Memory B cell (primary cell): Measurements from ENCODE around the gene NR2C2.
A peak's percentile ranks its signal among the peaks of the same experiment; 100 is the strongest.

Experiments
- ATAC-seq: fragments of 150-1000 bp; cut with Tn5 transposase; 2 replicates; pipeline ENCODE4 v1.10.0; 2021; ENCODE audit warnings: low read depth, mild to moderate bottlenecking, moderate library complexity
- DNase-seq, 2 donors: peaks; one replicate each; pipeline ENCODE4 v3.0.0; 2022; ENCODE audit warnings: low spot score in 2 of 2
- H3K27ac Mint-ChIP-seq: one replicate; pipeline ENCODE4 v1.8.0; 2022; ENCODE audit warnings: mild to moderate bottlenecking, moderate library complexity, mixed read lengths
- H3K27me3 Mint-ChIP-seq: one replicate; pipeline ENCODE4 v1.8.0; 2022; ENCODE audit warnings: mixed read lengths
- H3K36me3 Mint-ChIP-seq: one replicate; pipeline ENCODE4 v1.8.0; 2022; ENCODE audit warnings: mild to moderate bottlenecking, mixed read lengths
- H3K4me1 Mint-ChIP-seq: one replicate; pipeline ENCODE4 v1.8.0; 2022; ENCODE audit warnings: mixed read lengths
- H3K4me3 Mint-ChIP-seq: one replicate; pipeline ENCODE4 v1.8.0; 2022; ENCODE audit warnings: mild to moderate bottlenecking, moderate library complexity, mixed read lengths
- H3K9me3 Mint-ChIP-seq: one replicate; pipeline ENCODE4 v1.8.0; 2022; ENCODE audit warnings: mixed read lengths

NR2C2 gene

DNA sequence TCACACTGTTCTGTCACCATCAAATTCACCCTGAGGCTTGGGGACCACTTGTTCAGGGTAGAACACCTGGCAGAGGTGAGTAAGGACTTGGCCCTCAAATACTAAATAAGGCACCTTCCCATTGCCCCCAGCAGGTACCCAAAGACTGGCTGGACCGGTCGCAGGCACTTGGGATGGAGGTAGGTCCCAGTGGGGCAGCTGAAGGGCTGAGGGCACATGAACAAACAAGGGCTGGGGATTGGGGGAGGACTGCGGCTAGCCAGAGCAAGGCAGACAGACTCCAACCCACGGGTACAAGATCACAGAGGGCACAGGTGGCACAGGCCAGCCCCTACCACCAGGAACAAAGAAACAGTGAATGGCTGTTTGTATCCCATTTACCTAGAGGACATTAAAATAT, 115.9 kb downstream of the NR2C2 start:
- no peaks in the 10 kb centered on the region for H3K9me3 Mint-ChIP-seq
- ATAC-seq, result no peak
- no peak for DNase-seq
- H3K36me3 Mint-ChIP-seq, result peaks cover 6% of the 10 kb centered on the region
- H3K4me3 Mint-ChIP-seq, result peak overlapping the region; percentile 98
- H3K27ac Mint-ChIP-seq, result peak overlapping the region; percentile 96
- H3K4me1 Mint-ChIP-seq, result peaks cover 17% of the 10 kb centered on the region
- no peaks in the 10 kb centered on the region for H3K27me3 Mint-ChIP-seq

DNA sequence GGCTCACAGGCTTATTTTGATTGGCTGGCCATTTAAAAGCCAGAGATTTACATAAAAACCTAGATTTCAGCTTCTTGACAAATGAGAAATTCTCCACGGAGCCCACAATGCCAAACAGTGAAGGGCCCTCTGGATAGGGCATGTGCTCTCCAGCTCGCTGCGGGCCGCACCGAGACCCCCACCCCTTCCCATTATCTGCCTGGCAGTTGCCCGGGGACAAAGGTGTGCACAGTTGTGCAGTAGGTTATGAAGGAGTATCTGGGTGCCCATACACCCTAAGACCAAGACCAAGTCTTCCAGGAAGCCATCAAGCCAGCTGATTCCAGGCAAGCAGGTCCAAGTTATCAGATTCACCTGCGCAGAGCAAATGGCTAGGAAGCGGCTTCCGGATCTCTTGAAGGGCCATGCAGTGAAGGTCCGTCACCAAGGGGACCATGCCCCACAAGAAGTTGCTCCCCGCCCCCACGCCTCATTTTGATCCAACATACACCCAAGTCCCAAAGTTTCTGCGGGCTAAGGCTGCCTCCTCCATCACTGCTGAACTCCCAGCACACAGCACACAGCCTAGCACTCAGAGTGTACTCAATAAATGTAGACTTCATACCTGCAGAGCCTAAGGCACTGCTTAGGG, 116.4 kb downstream of the NR2C2 start:
- H3K4me3 Mint-ChIP-seq, result peak overlapping the region; percentile 98
- no peaks in the 10 kb centered on the region for H3K27me3 Mint-ChIP-seq
- H3K27ac Mint-ChIP-seq, result peak overlapping the region; percentile 96
- H3K9me3 Mint-ChIP-seq, result no peaks in the 10 kb centered on the region
- peaks cover 17% of the 10 kb centered on the region for H3K4me1 Mint-ChIP-seq
- ATAC-seq, result no peak
- H3K36me3 Mint-ChIP-seq, result peaks cover 2% of the 10 kb centered on the region
- DNase-seq, result no peak

DNA sequence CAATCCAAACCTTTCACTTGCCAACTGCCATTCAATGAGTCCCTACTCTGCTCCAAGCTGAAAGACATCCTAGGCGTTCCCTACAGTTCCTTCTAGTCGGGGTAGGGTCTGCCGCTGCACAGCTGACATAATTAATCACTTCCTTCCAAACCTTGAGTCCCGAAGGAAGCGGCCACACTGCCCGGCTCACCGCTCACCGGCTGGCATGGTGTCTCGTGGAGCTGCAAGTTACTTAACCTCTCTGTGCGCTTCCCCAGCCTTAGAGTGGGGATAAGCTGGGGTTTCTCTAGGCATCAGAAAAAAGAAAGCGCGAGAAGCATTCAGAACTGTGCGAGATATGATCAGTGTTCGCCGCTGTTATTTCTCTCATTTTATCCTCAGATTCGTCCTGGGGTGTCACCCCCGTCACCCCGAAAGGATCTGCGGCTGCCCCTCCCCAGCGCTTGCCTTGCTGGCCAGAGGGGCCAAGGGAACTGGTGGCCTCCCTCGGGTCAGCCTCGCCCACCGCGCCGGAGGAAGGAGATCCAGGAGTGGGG, 117.0 kb downstream of the NR2C2 start:
- Mint-ChIP-seq H3K27ac (peak overlapping the region; percentile 96), H3K27me3 (no peaks in the 10 kb centered on the region), H3K4me3 (peak overlapping the region; percentile 98), H3K36me3 (no peaks in the 10 kb centered on the region), H3K4me1 (peaks cover 17% of the 10 kb centered on the region), H3K9me3 (no peaks in the 10 kb centered on the region)
- ATAC-seq, result peak; percentile 1
- DNase-seq, result no peak

DNA sequence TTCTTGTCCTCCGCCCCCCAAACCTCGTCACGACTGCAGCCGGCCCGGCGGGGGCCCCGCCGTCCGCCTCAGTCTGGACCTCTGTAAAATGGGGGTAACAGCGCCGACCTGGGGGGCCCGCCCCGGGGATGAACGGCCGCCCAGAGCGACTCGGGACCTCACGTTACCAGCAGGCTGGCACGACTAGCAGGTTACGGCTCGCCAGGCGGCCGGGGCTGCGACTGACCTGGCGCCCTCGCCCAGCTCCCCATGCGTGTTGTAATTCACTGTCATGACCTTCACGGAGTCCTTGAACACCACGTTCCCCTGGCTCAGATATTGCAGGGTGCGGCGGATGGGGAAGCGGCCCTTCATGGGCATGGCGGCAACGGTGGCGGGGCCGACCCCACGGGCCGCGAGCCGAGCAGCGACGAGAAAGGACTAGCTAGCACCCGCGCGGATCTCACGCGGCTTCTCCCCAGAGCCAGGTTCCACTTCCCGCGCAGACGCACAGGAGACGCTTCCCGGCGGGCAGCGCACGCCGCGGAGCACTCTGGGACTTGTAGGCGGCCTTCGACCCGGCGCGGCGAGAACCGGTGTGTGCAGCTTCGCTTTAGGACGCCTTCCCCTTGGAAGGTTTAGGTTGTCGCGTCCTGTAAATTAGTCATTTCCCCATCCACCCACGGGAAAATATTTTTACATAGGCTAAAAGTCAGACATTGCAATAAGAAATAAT, 117.6 kb downstream of the NR2C2 start, which contains the start of gene MRPS25:
MRPS25 (minus strand) TSS at position 481 of the 715 bp plus-strand sequence; CDS start at position 360, 121 bp downstream.
- peak within 1 kb of the TSS; percentile 98 for H3K4me3 Mint-ChIP-seq
- DNase-seq (peak; percentile 79 to 81), ATAC-seq (peak; percentile 98)

DNA sequence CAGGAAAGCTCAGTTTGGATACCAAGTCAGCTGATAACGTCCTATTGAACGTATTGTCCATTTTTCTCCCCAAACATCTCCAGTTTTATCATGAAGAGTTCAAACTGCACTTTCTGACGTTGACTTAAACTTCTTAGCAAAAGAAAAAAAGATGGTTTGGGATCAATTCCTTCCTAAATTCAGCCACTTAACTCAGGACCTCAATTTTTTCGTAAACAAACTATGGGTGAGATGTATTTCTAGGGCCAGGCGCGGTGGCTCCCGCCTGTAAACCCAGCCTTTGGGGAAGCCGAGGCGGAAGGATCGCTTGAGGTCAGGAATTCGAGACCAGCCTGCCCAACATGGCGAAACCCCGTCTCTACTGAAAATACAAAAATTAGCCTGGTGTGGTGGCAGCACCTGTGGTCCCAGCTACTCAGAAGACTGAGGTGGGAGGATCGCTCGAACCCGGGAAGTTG, 118.2 kb downstream of the NR2C2 start:
- Mint-ChIP-seq H3K9me3 (no peaks in the 10 kb centered on the region), H3K27ac (peak overlapping the region; percentile 96), H3K4me3 (peak overlapping the region; percentile 98), H3K4me1 (peaks cover 20% of the 10 kb centered on the region), H3K36me3 (peaks cover 5% of the 10 kb centered on the region), H3K27me3 (no peaks in the 10 kb centered on the region)
- DNase-seq, result no peak
- no peak for ATAC-seq

More for the DNA sequence above, 117.6 kb downstream of the NR2C2 start, which contains the start of gene MRPS25:
- H3K36me3 Mint-ChIP-seq, result no peaks in the 10 kb centered on the region
- H3K9me3 Mint-ChIP-seq, result no peaks in the 10 kb centered on the region
- peak within 1 kb of the TSS; percentile 96 for H3K27ac Mint-ChIP-seq
- no peaks in the 10 kb centered on the region for H3K27me3 Mint-ChIP-seq
- peaks cover 17% of the 10 kb centered on the region for H3K4me1 Mint-ChIP-seq

DNA sequence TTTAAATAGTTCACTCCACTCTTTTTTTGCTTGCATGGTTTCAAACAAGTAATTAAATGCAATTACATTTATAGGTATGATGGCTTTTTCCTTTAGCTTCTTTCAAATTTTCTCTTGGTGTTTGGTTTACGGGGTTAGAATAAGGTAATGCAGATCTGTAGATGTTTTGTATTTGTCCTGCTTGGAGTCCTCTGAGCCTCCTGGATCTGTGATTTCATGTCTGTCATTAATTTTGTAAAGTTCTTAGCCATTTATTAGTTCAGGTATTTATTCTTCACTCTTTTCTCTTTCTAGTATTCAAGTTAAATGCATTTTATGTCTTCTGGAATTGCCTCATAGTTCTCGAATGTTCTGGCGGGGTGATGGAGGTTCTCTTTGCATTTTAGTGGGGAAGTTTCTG, 119.1 kb downstream of the NR2C2 start:
- Mint-ChIP-seq H3K27ac (no peak overlapping the region), H3K36me3 (peaks cover 6% of the 10 kb centered on the region), H3K4me3 (peak overlapping the region; percentile 1), H3K4me1 (peaks cover 16% of the 10 kb centered on the region), H3K27me3 (no peaks in the 10 kb centered on the region), H3K9me3 (no peaks in the 10 kb centered on the region)
- DNase-seq (no peak), ATAC-seq (no peak)

DNA sequence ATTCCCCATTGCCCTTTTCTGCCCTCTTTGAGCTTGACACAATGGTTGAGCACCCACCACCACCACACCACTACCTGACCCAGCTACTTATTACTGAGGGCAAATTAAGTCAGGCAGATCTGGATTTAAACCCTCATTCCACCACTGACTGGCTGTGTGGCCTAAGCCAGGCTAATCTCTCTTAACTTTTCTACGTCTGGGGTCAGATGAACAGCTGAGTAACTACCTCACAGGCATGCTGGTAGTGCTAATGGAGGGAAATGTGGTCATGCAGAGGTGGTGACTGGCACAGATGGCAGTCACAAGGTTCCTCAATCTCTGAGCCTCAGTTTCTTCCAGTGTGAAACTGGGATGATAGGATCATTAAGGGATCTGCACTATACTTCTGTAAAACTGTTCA, 122.1 kb downstream of the NR2C2 start:
- Mint-ChIP-seq H3K36me3 (peaks cover 15% of the 10 kb centered on the region), H3K27me3 (no peaks in the 10 kb centered on the region), H3K9me3 (no peaks in the 10 kb centered on the region), H3K4me1 (peaks cover 6% of the 10 kb centered on the region), H3K4me3 (no peak overlapping the region), H3K27ac (no peak overlapping the region)
- ATAC-seq (no peak), DNase-seq (no peak)

DNA sequence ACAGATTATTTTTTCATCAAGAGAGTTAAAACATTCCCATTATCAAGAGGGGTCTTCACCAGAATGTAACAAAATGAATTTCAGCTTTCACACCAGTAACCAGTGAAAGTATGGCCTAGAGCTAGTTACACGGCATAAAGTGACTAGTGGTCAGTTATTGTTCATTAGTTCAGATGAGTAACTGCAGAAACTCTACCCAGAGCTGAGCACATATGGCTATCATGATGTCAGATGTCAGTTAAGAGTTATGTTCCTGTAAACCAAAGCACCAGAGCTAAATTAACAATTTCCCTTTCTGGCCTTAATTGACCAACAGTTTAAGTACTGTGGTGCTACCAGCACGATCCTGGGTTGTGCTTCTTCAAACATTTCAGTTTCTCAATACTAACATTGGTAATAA, 124.3 kb downstream of the NR2C2 start:
- Mint-ChIP-seq H3K4me3 (no peak overlapping the region), H3K27ac (no peak overlapping the region), H3K36me3 (peaks cover 29% of the 10 kb centered on the region), H3K9me3 (no peaks in the 10 kb centered on the region), H3K4me1 (peaks cover 6% of the 10 kb centered on the region), H3K27me3 (no peaks in the 10 kb centered on the region)
- no peak for ATAC-seq
- DNase-seq, result no peak

DNA sequence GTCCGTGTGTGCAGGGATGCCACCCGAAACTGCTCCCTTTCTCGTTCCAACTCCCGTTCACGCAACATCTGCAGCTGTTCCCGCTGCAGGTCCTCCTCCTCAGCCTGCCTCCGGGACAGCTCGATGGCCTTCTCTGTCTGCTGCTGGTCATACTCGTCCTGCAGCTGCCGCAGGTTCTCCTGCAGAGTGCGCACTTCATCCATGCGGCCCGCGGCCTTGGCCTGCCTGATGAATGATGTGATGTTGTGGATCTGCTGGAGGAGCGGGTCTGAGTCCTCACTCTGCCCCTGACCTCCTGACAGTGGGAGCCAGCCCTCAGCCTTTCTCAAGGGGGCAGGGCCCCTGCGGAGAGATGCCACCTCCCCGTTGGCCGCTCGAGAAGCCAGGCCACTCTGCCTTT, 127.1 kb downstream of the NR2C2 start:
- Mint-ChIP-seq H3K9me3 (no peaks in the 10 kb centered on the region), H3K27me3 (no peaks in the 10 kb centered on the region), H3K27ac (no peak overlapping the region), H3K4me3 (no peak overlapping the region), H3K36me3 (peaks cover 43% of the 10 kb centered on the region), H3K4me1 (peaks cover 6% of the 10 kb centered on the region)
- ATAC-seq (no peak), DNase-seq (no peak)

DNA sequence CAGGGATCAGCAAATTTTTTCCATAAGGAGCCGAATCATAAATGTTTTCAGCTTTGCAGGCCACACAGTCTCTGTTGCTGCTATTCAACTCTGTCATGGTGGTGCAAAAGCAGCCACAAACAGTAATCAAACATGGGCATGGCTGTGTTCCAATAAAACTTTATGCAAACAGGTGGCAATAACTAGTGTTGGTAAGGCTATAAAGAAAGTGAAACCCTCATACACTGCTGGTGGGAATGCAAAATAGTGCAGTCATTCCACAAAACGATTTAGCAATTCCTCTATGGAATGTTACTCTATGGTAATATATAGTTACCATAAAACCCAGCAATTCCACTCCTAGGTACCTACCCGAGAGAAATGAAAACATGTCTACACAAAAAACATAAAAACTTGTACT, 131.7 kb downstream of the NR2C2 start:
- DNase-seq (no peak), ATAC-seq (no peak)
- H3K4me1 Mint-ChIP-seq, result peaks cover 3% of the 10 kb centered on the region
- H3K4me3 Mint-ChIP-seq, result no peak overlapping the region
- H3K9me3 Mint-ChIP-seq, result no peaks in the 10 kb centered on the region
- peaks cover 55% of the 10 kb centered on the region for H3K36me3 Mint-ChIP-seq
- no peaks in the 10 kb centered on the region for H3K27me3 Mint-ChIP-seq
- H3K27ac Mint-ChIP-seq, result no peak overlapping the region

DNA sequence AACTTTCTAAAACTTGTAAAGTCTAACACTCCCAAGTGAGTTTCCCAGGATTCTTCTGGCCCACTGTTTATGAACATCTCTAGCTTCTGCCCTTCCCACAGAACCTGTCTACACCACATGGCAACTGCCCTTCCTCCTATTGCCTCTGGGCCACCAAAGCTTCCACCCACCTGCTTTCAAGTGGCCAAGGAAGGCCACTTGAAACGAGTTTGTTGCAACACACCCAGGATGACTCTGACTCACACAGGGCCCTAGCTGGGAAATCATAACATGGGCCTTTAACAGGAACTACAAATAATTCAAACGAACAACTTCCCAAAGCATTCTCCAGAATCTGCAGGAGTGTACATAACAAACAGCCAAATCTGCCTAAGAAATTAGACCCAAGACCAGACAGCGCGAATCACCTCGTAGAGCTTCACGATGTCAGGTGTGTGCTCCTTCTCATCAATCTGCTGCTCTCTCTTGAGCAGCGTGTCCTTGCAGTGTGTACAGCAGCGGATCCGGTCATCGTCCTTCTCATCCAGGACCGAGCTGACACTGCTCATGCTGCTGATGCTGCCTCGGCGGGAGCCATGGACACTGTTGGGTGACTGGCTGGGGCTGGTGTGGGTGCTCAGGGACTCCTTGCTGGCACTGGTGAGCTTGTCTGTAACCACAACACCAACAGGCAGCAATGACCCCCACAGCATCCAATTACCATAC, 134.7 kb downstream of the NR2C2 start:
- DNase-seq (no peak), ATAC-seq (no peak)
- H3K9me3 Mint-ChIP-seq, result no peaks in the 10 kb centered on the region
- peaks cover 48% of the 10 kb centered on the region for H3K36me3 Mint-ChIP-seq
- no peaks in the 10 kb centered on the region for H3K27me3 Mint-ChIP-seq
- H3K4me1 Mint-ChIP-seq, result no peaks in the 10 kb centered on the region
- no peak overlapping the region for H3K4me3 Mint-ChIP-seq
- H3K27ac Mint-ChIP-seq, result no peak overlapping the region

DNA sequence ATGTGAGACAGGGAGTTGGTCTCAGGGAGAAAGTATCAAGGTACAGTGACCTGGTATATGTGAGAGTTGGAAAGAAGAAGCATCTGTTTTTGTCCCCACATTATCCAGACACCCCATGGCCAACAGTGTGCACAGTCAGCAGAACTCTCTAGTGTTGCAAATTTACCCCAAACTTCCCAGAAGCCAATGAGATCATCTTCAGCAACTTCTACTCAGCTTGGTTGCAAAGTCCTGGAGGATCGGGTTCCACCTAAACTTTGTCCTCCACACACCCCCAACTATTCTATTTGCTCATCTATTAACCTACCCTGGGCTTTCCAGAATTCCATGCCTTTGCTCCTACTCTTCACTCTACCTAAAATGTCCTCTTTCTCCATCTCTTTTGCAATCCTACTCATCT, 135.9 kb downstream of the NR2C2 start:
- H3K27ac Mint-ChIP-seq, result no peak overlapping the region

DNA sequence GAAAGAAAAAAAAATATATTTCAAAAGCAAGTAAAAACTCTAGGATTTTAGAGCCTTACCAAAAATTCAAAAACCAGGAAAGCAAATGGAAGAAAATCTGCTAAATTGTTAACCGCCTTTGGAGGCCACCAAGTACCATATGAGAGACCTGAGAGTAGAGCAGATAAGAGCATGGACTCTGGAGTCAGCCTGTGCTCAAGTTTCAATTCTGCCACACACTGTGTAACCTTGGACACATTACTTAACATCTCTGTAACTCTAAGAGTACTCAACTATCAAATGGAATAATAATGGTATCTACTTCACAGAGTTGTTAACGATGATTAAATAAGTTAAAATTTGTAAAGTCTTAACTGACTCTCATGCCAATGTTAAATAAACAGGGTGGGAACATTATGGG, 138.9 kb downstream of the NR2C2 start:
- H3K4me1 Mint-ChIP-seq, result no peaks in the 10 kb centered on the region
- H3K36me3 Mint-ChIP-seq, result peaks cover 40% of the 10 kb centered on the region
- H3K9me3 Mint-ChIP-seq, result no peaks in the 10 kb centered on the region
- H3K27me3 Mint-ChIP-seq, result no peaks in the 10 kb centered on the region
- H3K4me3 Mint-ChIP-seq, result no peak overlapping the region
- ATAC-seq (no peak), DNase-seq (no peak)
- no peak overlapping the region for H3K27ac Mint-ChIP-seq

More for the DNA sequence above, 135.9 kb downstream of the NR2C2 start:
- Mint-ChIP-seq H3K4me1 (no peaks in the 10 kb centered on the region), H3K36me3 (peaks cover 40% of the 10 kb centered on the region), H3K27me3 (no peaks in the 10 kb centered on the region), H3K9me3 (no peaks in the 10 kb centered on the region), H3K4me3 (no peak overlapping the region)
- ATAC-seq, result no peak
- no peak for DNase-seq

DNA sequence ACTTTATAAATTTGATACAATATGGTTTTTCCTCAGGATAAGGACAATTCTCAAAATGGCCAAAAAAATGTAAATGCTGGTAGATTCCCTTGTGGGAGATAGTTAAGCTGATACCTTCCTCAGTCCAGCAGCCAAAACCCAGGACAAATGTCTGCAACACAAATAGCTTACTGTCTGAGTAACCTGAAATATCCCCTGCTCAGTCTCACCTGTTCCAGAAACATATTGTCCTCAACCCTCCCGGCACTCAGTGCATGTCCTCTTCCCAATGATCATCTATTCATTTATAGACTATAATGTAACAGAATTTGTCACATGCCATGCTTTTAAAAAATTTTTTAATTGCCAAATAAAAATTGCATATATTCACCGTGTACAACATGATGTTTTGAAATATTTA, 139.3 kb downstream of the NR2C2 start:
- Mint-ChIP-seq H3K36me3 (peaks cover 39% of the 10 kb centered on the region), H3K4me3 (no peak overlapping the region), H3K27ac (no peak overlapping the region)

More for the DNA sequence above, 139.3 kb downstream of the NR2C2 start:
- no peak for ATAC-seq
- H3K9me3 Mint-ChIP-seq, result no peaks in the 10 kb centered on the region
- no peak for DNase-seq
- no peaks in the 10 kb centered on the region for H3K27me3 Mint-ChIP-seq
- H3K4me1 Mint-ChIP-seq, result no peaks in the 10 kb centered on the region
